Measurements from ENCODE around the gene UVRAG. TPM values are rescaled to one million over a fixed set of nuclear protein-coding genes. Genes with fewer than 3 reads are reported as not detected.
A peak's percentile ranks its signal among the peaks of the same experiment; 100 is the strongest.

The UVRAG gene
- total and polyA plus RNA-seq, 2 of the 13 experiments (the other 11 are each of a cell fraction or from before 2014, with no cell fraction given): 9.7 to 17.3 TPM

GRCh38 chr11:75815345-75816168, 547 bp downstream of the UVRAG start (continued):
- TF ChIP-seq, protein P1, sequence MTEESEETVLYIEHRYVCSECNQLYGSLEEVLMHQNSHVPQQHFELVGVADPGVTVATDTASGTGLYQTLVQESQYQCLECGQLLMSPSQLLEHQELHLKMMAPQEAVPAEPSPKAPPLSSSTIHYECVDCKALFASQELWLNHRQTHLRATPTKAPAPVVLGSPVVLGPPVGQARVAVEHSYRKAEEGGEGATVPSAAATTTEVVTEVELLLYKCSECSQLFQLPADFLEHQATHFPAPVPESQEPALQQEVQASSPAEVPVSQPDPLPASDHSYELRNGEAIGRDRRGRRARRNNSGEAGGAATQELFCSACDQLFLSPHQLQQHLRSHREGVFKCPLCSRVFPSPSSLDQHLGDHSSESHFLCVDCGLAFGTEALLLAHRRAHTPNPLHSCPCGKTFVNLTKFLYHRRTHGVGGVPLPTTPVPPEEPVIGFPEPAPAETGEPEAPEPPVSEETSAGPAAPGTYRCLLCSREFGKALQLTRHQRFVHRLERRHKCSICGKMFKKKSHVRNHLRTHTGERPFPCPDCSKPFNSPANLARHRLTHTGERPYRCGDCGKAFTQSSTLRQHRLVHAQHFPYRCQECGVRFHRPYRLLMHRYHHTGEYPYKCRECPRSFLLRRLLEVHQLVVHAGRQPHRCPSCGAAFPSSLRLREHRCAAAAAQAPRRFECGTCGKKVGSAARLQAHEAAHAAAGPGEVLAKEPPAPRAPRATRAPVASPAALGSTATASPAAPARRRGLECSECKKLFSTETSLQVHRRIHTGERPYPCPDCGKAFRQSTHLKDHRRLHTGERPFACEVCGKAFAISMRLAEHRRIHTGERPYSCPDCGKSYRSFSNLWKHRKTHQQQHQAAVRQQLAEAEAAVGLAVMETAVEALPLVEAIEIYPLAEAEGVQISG (CRISPR knock-in tag; IDR thresholded peaks at IDR 0.05): 0 out of 2 replicates have a peak, but pooled peaks have one; percentile 4
- TF ChIP-seq KIAA2018 (CRISPR knock-in tag; IDR thresholded peaks at IDR 0.05; ENCODE audit: borderline replicate concordance) (0 out of 2 replicates have a peak, but pooled peaks have one; percentile 34), NFYB (CRISPR knock-in tag; IDR thresholded peaks at IDR 0.05) (no peak), ZNF138 (CRISPR knock-in tag; IDR thresholded peaks at IDR 0.05; ENCODE audit: low read depth) (no peak), MZF1 (CRISPR knock-in tag; IDR thresholded peaks at IDR 0.05; ENCODE audit: borderline replicate concordance) (no peak), REST (IDR thresholded peaks at IDR 0.05; ENCODE audit: borderline replicate concordance in 1 of 2, low read depth in 1 of 2, low read length in 2 of 2) (no peak), KDM2A (CRISPR knock-in tag; IDR thresholded peaks at IDR 0.05; ENCODE audit: borderline replicate concordance, low read depth) (no peak), ZC3H4 (CRISPR knock-in tag; IDR thresholded peaks at IDR 0.05; ENCODE audit: borderline replicate concordance) (no peak), ZBTB2 (CRISPR knock-in tag; IDR thresholded peaks at IDR 0.05; ENCODE audit: low read depth) (no peak), ELF1 (CRISPR knock-in tag; IDR thresholded peaks at IDR 0.05) (no peak), PHF21A (CRISPR knock-in tag; IDR thresholded peaks at IDR 0.05) (no peak)

All from HepG2 (cell line).